ENCODE results near the gene CSH1.
"Not testable (repeated sequence)": the region's sequence is repeated elsewhere in the genome, so short reads cannot be mapped to it uniquely, and the experiment has no call there.

The CSH1 gene

GRCh38 chr17:63928966-63929695 lies 32.8 kb upstream of the CSH1 start:
- no peak for DNase-seq (ENCODE audit: low read depth in 2 of 2)

- no peak for DNase-seq (ENCODE audit: low read depth in 2 of 2)
These were observed 31.8 kb upstream of the CSH1 start for GRCh38 chr17:63928172-63928666.

GRCh38 chr17:63927464-63928171 lies 31.2 kb upstream of the CSH1 start:
- no peak for DNase-seq (ENCODE audit: low read depth in 2 of 2)

DNA sequence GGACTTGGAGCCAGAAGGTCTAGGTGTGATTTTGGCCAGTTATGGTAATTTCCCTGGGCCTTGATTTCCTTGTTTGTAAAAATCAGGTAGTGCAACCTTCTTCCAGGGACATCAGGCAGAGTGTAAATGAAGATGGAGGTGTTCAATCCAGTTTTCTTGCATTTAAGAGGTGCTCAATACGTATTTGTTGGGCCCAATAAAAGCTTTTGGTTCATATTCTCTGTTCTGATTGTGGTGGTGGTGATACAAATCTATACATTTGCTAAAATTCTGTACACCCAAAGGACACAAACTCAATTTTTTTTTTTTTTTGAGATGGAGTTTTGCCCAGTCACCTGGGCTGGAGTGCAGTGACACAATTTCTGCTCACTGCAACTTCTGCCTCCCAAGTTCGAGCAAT lies 29.8 kb upstream of the CSH1 start:
- DNase-seq (ENCODE audit: low read depth in 2 of 2), result no peak

GRCh38 chr17:63925615-63926014 lies 29.2 kb upstream of the CSH1 start:
- DNase-seq (ENCODE audit: low read depth in 2 of 2), result no peak

DNA sequence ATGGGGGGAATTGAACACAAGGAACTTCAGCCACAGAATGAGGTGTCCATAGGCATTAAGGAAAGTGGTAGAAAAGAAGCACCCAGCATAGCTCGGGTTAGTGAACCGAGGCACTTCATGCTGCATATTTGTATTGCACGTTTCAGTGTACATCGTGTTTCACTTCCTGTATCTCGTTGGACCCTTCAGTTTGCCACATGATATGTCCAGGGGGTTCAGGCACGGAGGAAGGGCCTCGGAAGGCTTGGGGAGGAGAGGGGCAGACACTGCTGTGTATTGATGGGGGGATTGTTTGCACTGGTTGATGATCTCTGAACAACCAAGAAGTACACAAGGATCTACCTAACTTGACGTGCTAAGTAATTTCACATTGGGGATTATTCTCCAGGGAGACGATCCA lies 26.0 kb upstream of the CSH1 start:
- DNase-seq (ENCODE audit: low read depth in 2 of 2), result not testable (repeated sequence)

DNA sequence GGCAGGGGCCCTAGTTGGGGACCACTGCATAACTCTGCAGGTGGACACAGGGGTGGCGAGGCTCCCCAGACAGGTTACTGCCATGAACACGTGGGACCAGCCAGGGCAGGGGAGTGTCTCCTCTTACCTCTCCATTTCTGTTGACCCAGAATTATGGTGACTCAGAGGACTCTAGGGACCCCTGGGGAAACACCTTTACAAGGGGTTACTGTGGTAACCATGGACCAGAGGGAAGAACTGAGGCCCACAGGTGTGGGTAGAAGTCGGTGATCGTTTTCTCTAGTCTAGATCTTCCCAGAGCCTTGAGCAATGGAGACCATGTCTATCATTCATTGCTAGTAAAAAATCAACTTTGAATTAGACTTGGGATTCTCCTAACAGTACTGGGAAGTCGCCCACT lies 24.4 kb upstream of the CSH1 start:
- not testable (repeated sequence) for DNase-seq (ENCODE audit: low read depth in 2 of 2)

GRCh38 chr17:63920050-63920449 lies 23.7 kb upstream of the CSH1 start:
- not testable (repeated sequence) for DNase-seq (ENCODE audit: low read depth in 2 of 2)

- DNase-seq (ENCODE audit: low read depth in 2 of 2), result peak; percentile 42 to 55
These were observed 22.9 kb upstream of the CSH1 start for GRCh38 chr17:63919311-63919723.

DNA sequence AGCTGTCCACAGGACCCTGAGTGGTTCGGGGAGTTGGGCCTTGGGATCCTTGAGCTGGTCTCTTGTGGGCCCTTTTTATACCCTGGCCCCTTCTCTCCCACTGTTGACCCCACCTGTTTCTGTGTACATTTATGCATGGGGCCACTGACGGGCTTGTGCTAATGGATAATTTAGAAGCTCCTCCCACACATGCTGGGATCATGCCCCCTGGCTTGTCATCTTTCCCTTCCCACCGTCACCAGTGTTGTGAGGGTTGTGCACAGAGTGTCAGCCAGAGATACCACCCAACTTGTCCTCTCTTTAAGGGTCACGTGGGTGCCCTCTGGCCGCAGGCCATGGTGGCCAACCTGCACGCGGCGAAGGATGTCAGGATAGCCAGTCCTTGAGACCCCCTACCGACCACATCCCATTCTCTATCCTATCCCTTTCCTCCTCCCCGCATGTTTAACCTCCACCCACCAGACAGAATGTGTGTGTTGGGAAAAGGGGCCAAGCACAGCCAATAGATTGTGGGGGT lies 22.5 kb upstream of the CSH1 start, which contains the start of gene GH1:
TSS of gene GH1 (minus strand) at position 51 of the 517 bp plus-strand sequence. CDS start 63 bp downstream, outside the sequence.
- DNase-seq (ENCODE audit: low read depth in 2 of 2), result not testable (repeated sequence)

GRCh38 chr17:63918305-63918704 lies 21.9 kb upstream of the CSH1 start:
- DNase-seq (ENCODE audit: low read depth in 2 of 2), result no peak

DNA sequence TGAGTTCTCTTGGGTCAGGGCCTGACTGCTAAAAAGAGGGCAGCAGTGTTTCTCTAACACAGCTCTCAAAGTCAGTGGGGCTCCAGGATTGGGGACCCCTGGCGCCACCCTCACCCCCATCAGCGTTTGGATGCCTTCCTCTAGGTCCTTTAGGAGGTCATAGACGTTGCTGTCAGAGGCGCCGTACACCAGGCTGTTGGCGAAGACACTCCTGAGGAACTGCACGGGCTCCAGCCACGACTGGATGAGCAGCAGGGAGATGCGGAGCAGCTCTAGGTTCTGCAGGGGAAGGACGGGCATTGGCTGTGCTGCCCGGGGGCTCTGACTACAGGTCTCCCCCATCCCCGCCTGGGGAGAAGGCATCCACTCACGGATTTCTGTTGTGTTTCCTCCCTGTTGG lies 21.3 kb upstream of the CSH1 start:
- DNase-seq (ENCODE audit: low read depth in 2 of 2), result no peak

DNA sequence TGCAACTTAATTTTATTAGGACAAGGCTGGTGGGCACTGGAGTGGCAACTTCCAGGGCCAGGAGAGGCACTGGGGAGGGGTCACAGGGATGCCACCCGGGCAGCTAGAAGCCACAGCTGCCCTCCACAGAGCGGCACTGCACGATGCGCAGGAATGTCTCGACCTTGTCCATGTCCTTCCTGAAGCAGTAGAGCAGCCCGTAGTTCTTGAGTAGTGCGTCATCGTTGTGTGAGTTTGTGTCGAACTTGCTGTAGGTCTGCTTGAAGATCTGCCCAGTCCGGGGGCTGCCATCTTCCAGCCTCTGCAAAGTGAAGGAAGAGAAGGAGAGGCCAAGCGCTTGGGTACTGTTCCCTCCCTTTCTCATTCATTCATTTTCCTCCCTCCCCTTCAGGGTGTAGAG lies 20.8 kb upstream of the CSH1 start:
- DNase-seq (ENCODE audit: low read depth in 2 of 2), result not testable (repeated sequence)

DNA sequence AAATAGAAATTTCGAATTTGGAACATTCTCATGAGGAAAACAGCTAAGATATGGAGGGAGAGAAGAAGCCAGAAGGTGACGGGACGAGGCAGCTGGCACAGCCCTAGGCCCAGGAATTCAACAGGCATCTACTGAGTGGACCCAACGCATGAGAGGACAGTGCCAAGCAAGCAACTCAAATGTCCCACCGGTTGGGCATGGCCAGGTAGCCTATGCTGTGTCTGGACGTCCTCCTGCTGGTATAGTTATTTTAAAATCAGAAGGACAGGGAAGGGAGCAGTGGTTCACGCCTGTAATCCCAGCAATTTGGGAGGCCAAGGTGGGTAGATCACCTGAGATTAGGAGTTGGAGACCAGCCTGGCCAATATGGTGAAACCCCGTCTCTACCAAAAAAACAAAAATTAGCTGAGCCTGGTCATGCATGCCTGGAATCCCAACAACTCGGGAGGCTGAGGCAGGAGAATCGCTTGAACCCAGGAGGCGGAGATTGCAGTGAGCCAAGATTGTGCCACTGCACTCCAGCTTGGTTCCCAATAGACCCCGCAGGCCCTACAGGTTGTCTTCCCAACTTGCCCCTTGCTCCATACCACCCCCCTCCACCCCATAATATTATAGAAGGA lies 20.3 kb upstream of the CSH1 start:
- no peak for DNase-seq (ENCODE audit: low read depth in 2 of 2)

GRCh38 chr17:63915753-63916152 lies 19.4 kb upstream of the CSH1 start:
- DNase-seq (ENCODE audit: low read depth in 2 of 2), result not testable (repeated sequence)

GRCh38 chr17:63914471-63914870 lies 18.1 kb upstream of the CSH1 start:
- no peak for DNase-seq (ENCODE audit: low read depth in 2 of 2)

DNA sequence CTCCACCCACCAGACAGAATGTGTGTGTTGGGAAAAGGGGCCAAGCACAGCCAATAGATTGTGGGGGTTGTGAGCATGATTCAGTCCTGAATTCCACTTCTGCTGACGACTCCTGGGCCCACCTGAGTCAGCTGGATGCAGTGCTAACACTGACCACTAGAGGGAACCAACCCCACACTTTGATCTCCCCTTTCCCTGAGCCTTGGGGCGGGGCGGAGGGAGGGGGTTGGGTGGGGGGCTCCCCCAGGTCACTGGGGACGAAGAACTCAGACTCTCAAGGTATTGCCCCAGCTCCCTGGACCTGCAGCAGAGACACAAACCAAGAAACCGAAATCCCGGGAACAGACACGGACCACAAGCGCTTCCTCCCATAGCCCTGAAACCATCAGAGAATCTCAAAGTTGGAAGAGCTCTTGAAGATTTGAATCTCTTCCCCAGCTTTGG lies 15.3 kb upstream of the CSH1 start:
- DNase-seq (ENCODE audit: low read depth in 2 of 2), result peak; percentile 34 to 50

- no peak for DNase-seq (ENCODE audit: low read depth in 2 of 2)
These were observed 14.8 kb upstream of the CSH1 start, which contains the start of gene CSHL1 for GRCh38 chr17:63911041-63911635. CSHL1 (minus strand) TSS chr17:63911258; CDS start chr17:63911196, 62 bp downstream.

GRCh38 chr17:63910096-63910495 lies 13.7 kb upstream of the CSH1 start:
- no peak for DNase-seq (ENCODE audit: low read depth in 2 of 2)

- not testable (repeated sequence) for DNase-seq (ENCODE audit: low read depth in 2 of 2)
These were observed 13.2 kb upstream of the CSH1 start for GRCh38 chr17:63909586-63909985.

DNA sequence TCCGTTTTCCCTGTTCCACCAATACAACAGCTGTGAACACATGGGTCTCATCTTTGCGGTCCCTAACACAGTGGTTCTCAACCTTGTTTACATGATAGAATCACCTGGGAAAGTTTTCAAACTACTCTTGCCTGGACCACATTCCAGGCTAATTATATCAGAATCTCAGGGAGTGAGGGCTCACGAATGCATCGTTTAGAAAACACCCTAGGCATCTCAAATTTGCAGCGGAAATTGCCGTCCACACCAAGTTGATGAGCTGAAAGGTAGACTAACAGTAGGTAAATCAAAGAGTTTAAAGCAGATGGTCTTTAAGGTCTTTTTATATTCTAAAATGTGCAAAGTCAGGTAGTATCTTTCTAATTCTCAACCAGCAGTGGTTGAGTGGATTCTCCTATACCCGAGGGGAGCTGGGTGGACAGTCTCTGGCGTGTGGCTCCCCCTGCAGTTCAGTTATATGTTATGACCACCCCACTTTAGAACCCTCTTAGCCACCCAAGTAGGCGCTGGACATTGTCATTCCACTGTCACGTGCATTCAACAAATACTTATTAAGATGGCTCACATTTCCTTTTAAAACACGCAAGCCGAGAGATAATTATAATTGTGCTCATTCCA lies 10.9 kb upstream of the CSH1 start:
- DNase-seq (ENCODE audit: low read depth in 2 of 2), result not testable (repeated sequence)
